ENCODE measurements around the gene TTLL13. TPM values are rescaled to one million over a fixed set of nuclear protein-coding genes. Genes with fewer than 3 reads are reported as not detected.

TTLL13 gene
- total RNA-seq, 1 experiment from 2014 or later = 0.43 TPM

DNA sequence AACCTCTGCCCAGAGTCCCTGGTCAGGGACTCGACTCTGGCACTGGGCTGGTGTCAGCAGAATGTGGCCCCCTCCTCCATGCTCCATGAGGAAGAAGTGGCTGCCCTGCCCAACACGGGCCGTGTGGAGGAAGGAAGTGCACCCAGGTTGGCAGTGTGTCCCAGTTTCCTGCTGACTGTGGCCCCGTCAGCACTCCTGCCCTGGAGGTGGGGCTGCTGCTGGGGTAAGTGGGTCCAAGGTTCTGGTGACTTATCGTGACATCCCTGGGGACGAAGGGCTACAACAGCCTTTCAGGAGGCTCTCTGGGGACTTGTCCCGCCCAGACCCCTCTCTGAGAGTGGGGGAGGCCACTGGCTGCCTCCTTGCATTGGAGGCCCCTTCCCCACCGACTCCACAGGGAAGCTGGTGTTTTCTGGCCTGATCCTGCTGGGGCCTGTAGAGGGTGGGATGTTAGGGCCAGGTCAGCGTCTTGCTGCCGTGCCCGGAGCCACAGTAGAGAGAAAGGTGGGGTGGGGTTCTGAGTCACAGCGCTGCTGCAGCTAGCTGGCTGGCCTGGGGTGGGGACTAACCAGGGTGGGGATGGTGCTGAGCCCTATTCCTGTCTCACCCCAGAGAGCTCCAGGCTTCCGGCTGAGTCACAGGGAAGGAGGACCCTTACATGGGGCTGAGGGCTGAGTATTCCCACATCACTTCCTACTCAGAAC, 37.8 kb upstream of the TTLL13 start:
- H3K9me3 Mint-ChIP-seq (ENCODE audit: unreplicated experiment) = no peaks in the 10 kb centered on the region
- H3K27me3 Mint-ChIP-seq (ENCODE audit: insufficient read depth, unreplicated experiment) = no peaks in the 10 kb centered on the region
- intact Hi-C loops (cut with micrococcal nuclease; ENCODE audit: unreplicated experiment) = no loop called here
- no peak for DNase-seq
- no peak overlapping the region for H3K27ac Mint-ChIP-seq (ENCODE audit: unreplicated experiment)
- Histone ChIP-seq H3K4me1 (peaks cover 10% of the 10 kb centered on the region; the same call in 1 of the 2 replicates), H3K27me3 (replicated peaks; ENCODE audit: control insufficient read depth, insufficient read depth, low read length) (no peaks in the 10 kb centered on the region), H3K9me3 (no peaks in the 10 kb centered on the region), H3K36me3 (ENCODE audit: control insufficient read depth, insufficient read depth, low read length) (no peaks in the 10 kb centered on the region), H3K4me3 (ENCODE audit: low read depth, low read length) (no peak overlapping the region)
- TF ChIP-seq, protein P1, sequence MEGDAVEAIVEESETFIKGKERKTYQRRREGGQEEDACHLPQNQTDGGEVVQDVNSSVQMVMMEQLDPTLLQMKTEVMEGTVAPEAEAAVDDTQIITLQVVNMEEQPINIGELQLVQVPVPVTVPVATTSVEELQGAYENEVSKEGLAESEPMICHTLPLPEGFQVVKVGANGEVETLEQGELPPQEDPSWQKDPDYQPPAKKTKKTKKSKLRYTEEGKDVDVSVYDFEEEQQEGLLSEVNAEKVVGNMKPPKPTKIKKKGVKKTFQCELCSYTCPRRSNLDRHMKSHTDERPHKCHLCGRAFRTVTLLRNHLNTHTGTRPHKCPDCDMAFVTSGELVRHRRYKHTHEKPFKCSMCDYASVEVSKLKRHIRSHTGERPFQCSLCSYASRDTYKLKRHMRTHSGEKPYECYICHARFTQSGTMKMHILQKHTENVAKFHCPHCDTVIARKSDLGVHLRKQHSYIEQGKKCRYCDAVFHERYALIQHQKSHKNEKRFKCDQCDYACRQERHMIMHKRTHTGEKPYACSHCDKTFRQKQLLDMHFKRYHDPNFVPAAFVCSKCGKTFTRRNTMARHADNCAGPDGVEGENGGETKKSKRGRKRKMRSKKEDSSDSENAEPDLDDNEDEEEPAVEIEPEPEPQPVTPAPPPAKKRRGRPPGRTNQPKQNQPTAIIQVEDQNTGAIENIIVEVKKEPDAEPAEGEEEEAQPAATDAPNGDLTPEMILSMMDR (IDR thresholded peaks at IDR 0.05; ENCODE audit: insufficient read depth in 1 of 2, low read depth in 1 of 2, low read length in 1 of 2, severe bottlenecking in 1 of 2, unreplicated experiment in 1 of 2) = no peak
- BruUV-seq (replicated peaks) = no TSS peak
- no peak overlapping the region for H3K4me3 Mint-ChIP-seq (ENCODE audit: unreplicated experiment)
- ChIA-PET CTCF (no interaction called here), POLR2A (no interaction called here)
- no peaks in the 10 kb centered on the region for H3K36me3 Mint-ChIP-seq (ENCODE audit: insufficient read depth, unreplicated experiment)
- no peaks in the 10 kb centered on the region for H3K4me1 Mint-ChIP-seq (ENCODE audit: low read depth, unreplicated experiment)

DNA sequence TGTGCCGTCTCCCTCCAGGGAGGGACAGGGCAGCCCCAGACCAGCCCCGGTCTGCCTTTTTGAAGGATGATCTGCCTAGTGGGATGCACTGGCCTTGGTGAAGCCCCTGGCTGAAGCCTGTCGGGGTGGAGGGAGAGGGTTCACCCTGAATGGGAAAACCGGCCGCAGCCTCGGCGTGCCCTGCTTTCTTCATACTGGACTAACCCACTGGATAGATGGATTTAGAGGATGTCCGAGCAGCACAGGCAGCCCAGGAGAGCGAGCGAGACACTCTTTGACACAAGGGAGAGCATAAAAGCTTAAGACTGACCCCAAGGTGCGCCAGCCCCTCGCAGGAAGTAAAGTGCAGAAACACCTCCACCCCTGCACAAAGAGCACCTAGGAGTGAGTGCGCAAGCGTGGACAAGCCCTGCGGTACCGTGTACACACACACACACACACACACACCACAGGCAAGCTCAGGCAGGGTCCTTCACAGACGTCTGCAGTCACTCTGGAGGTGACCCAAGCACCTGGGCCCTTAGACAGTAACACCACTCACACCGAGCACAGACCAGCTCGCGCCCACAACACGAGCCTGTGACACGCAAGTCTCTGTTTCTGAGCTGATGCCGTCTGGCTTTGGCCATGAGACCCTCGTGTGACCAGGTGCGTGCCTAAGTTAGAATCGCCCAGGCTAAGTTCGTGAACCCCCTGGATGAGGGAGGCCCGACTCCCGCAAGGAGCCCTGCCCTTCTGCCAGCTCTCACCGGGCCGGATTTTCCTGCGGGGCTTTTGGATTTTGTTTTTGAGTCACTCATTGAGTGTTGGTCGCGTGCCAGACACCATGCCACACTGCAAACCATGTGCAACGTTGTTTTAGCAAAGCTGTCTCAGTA, 36.9 kb upstream of the TTLL13 start:
- CTCF ChIA-PET = no interaction called here
- no peak for DNase-seq
- Mint-ChIP-seq H3K27me3 (ENCODE audit: insufficient read depth, unreplicated experiment) (no peaks in the 10 kb centered on the region), H3K9me3 (ENCODE audit: unreplicated experiment) (no peaks in the 10 kb centered on the region), H3K4me3 (ENCODE audit: unreplicated experiment) (no peak overlapping the region), H3K4me1 (ENCODE audit: low read depth, unreplicated experiment) (no peaks in the 10 kb centered on the region), H3K36me3 (ENCODE audit: insufficient read depth, unreplicated experiment) (no peaks in the 10 kb centered on the region), H3K27ac (ENCODE audit: unreplicated experiment) (no peak overlapping the region)
- POLR2A ChIA-PET = no interaction called here
- Histone ChIP-seq H3K9me3 (no peaks in the 10 kb centered on the region), H3K36me3 (ENCODE audit: control insufficient read depth, insufficient read depth, low read length) (no peaks in the 10 kb centered on the region), H3K4me3 (ENCODE audit: low read depth, low read length) (no peak overlapping the region), H3K4me1 (peaks cover 10% of the 10 kb centered on the region; the same call in 1 of the 2 replicates), H3K27me3 (replicated peaks; ENCODE audit: control insufficient read depth, insufficient read depth, low read length) (no peaks in the 10 kb centered on the region)
- BruUV-seq (replicated peaks) = no TSS peak
- TF ChIP-seq, protein P1 (IDR thresholded peaks at IDR 0.05; ENCODE audit: insufficient read depth in 1 of 2, low read depth in 1 of 2, low read length in 1 of 2, severe bottlenecking in 1 of 2, unreplicated experiment in 1 of 2) = no peak
- intact Hi-C loops (cut with micrococcal nuclease; ENCODE audit: unreplicated experiment) = no loop called here

DNA sequence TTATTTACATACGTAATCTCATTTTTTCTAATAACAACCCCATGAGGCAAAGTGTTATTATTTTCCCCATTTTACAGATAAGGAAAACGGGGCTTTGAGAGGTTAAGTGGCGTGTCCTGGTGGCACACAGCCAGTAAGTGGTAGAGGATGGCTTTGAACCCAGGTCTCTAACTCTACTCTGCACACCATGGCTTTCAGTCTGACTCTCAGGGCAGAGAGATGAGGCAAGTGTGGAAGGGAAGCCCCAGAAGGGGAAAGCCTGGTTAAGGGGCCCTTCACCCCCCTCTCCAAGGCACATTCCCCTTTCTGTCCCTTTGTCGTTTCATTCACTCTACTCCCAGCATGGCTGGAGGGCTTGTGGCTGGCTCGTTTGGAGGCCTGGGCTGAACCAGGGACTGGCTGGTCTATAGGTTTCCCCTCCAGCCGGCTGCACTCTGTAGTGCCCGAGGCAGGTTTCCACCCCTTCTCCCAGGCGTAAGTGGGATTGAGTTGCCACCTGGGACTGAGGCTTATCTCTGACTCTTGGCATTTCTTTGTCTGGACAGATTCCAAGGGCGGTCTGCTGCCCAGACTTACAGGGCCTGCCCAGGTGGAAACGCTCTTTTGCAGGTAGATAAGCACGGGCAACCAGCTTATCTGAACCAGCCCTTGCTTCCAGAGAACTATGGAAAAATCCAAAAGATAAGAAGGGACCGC, 36.1 kb upstream of the TTLL13 start:
- ChIA-PET CTCF (interaction anchor here (1.1 to 2.3 kb wide), 2 partner anchors 12 to 20 kb away, joined by 4 to 21 read pairs; partner anchors contain the start of genes CIB1, GDPGP1 and SEMA4B), POLR2A (interaction anchor here (1.9 kb wide), 1 partner anchor 12 kb away, joined by 4 read pairs; the partner anchor contains the start of gene SEMA4B)
- no peaks in the 10 kb centered on the region for H3K36me3 Mint-ChIP-seq (ENCODE audit: insufficient read depth, unreplicated experiment)
- H3K27ac Mint-ChIP-seq (ENCODE audit: unreplicated experiment) = no peak overlapping the region
- H3K4me1 Mint-ChIP-seq (ENCODE audit: low read depth, unreplicated experiment) = no peaks in the 10 kb centered on the region
- TF ChIP-seq, protein P1 (IDR thresholded peaks at IDR 0.05; ENCODE audit: insufficient read depth in 1 of 2, low read depth in 1 of 2, low read length in 1 of 2, severe bottlenecking in 1 of 2, unreplicated experiment in 1 of 2) = no peak
- no peaks in the 10 kb centered on the region for H3K9me3 Mint-ChIP-seq (ENCODE audit: unreplicated experiment)
- intact Hi-C loops (cut with micrococcal nuclease; ENCODE audit: unreplicated experiment) = no loop called here
- no peaks in the 10 kb centered on the region for H3K36me3 ChIP-seq (ENCODE audit: control insufficient read depth, insufficient read depth, low read length)
- no peak overlapping the region for H3K4me3 ChIP-seq (ENCODE audit: low read depth, low read length)
- no peaks in the 10 kb centered on the region for H3K27me3 ChIP-seq (replicated peaks; ENCODE audit: control insufficient read depth, insufficient read depth, low read length)
- H3K4me3 Mint-ChIP-seq (ENCODE audit: unreplicated experiment) = no peak overlapping the region
- peak; percentile 23 to 46 for DNase-seq
- no peaks in the 10 kb centered on the region for H3K27me3 Mint-ChIP-seq (ENCODE audit: insufficient read depth, unreplicated experiment)
- peaks cover 10% of the 10 kb centered on the region; the same call in 1 of the 2 replicates for H3K4me1 ChIP-seq
- no peaks in the 10 kb centered on the region for H3K9me3 ChIP-seq
- BruUV-seq (replicated peaks) = no TSS peak

All from Caco-2 (cell line).